Urinary bladder (tissue), 4 donors: ENCODE measurements around the gene ASB2. TPM values are rescaled to one million over a fixed set of nuclear protein-coding genes. Genes with fewer than 3 reads are reported as not detected.
A peak's percentile ranks its signal among the peaks of the same experiment; 100 is the strongest.

Source experiments
- DNase-seq: peaks from one replicate; pipeline ENCODE4 v3.0.0-alpha.2; 2015; ENCODE audit errors: extremely low spot score
- H3K27ac ChIP-seq: one replicate; pipeline ENCODE4 v1.5.1; 2013; ENCODE audit warnings: low read depth, mild to moderate bottlenecking, moderate library complexity
- H3K36me3 ChIP-seq: one replicate; pipeline ENCODE4 v1.6.1; 2013; ENCODE audit warnings: mild to moderate bottlenecking, moderate library complexity; ENCODE audit not compliant: insufficient read depth
- H3K4me1 ChIP-seq: one replicate; pipeline ENCODE4 v1.6.1; 2013; ENCODE audit warnings: mild to moderate bottlenecking, moderate library complexity; ENCODE audit not compliant: insufficient read depth
- H3K4me3 ChIP-seq: one replicate; pipeline ENCODE4 v1.5.1; 2013; ENCODE audit warnings: low read depth, low read length
- WGBS: extraction: QIAGEN DNeasy Blood & Tissue Kit; methylation state at CpG from one replicate; pipeline ENCODE4 v1.1.7; 2013; 5-methylcytosine and 5-hydroxymethylcytosine counted together
- polyA plus RNA-seq: library from polyadenylated mRNA; stranded (reverse); fragments of 200-250 nt; gene quantifications from one replicate; pipeline ENCODE4 v1.2.3, GENCODE V29; 2013
- total RNA-seq: library from RNA; depleted of rRNA; stranded (reverse); fragments of >200 nt; gene quantifications from one replicate; pipeline ENCODE4 v1.2.3, GENCODE V29; 2014
- donor health status: healthy with polysubstance abuse.
- donor health status: healthy.

The ASB2 gene
- total and polyA plus RNA-seq, 2 donors = 32.3 to 72.7 TPM

DNA sequence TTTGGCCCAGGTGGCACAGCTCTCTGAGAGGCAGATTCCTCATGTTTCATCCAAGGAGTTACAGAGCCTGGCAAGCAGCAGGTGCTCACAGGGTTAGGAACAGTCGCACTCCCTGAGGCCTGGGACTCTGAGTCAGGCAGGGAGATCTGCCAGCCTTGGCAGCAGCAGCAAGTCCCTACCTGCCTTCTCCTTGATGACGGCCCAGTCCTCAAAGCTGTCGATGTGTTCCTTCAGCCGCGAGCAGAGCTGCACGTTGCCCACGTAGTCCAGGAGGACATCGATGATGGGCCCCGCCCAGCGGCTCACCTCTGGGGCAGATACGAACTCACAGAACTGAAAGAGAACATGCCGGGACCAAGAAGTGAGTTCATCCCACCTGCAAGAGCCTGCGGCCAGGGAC lies 38.9 kb downstream of the ASB2 start:
- Histone ChIP-seq H3K4me1 (no peaks in the 10 kb centered on the region), H3K27ac (no peak overlapping the region), H3K36me3 (no peaks in the 10 kb centered on the region), H3K4me3 (no peak overlapping the region)
- WGBS = 79% methylated on average over 13 of the region's 13 CpGs
- peak; percentile 73 for DNase-seq

DNA sequence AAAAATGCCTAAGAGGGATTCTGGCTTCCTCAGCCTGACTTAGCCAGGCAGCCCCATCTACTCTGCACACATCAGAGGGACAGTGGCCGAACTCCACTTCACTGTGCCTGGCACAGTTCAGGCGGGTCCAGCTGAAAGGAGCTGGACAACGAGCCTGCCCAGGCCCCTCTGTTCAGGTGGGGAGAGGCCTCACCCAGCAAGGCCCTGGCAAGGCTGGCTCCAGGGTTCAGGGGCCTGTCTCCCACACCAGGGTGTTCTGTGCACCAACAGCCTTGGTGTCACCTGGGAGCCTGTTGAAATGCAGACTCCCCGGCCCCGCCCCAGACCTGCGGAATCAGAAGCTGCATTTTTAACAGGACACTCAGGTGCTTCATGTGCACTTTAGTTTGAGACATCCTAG lies 39.4 kb downstream of the ASB2 start:
- Histone ChIP-seq H3K4me3 (no peak overlapping the region), H3K4me1 (no peaks in the 10 kb centered on the region), H3K27ac (no peak overlapping the region), H3K36me3 (no peaks in the 10 kb centered on the region)
- WGBS = 88% methylated on average over 6 of the region's 6 CpGs
- no peak for DNase-seq

DNA sequence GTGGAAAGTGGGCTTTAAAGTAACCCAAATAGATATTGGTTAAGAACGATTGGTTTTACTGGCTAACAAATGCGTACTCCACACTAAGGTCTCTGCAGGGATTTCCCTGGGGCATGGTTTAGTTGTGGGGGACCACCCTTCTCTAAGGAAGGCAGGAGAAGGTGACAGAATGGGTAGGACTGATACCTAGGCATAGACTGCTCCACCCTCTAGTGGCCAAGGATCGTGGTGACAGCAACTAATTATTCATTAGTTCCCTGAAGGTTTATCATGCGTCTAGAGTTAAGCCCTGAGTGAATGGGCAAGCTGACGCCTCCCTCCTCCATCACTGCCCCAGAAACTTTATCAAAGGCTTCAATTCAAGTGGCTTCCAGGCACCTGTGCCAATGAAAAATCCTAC lies 40.1 kb downstream of the ASB2 start:
- Histone ChIP-seq H3K27ac (no peak overlapping the region), H3K4me3 (no peak overlapping the region), H3K36me3 (no peaks in the 10 kb centered on the region), H3K4me1 (no peaks in the 10 kb centered on the region)
- WGBS = 48% methylated on average over 5 of the region's 5 CpGs
- no peak for DNase-seq

DNA sequence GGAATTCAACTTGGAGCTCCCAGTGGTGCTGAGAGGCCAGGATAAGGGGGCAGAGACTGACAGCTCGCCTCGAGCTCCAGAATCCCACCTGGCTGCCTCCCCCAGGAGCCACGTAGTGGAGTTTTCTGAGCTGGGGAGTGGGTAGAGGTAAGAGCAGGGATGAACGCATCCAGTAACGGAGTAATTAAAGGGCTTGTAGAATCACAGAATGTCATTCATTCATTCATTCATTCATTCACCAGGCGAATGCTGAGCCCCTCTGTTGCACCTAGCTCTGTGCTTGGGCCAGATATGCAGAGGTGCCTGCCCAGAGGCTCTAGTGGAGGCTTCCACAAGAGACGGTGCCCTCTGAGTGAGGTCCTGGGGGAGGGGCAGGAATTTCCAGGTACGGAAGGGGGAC lies 41.2 kb downstream of the ASB2 start:
- H3K36me3 ChIP-seq = no peaks in the 10 kb centered on the region
- 81% methylated on average over 8 of the region's 8 CpGs for WGBS
- H3K4me1 ChIP-seq = no peaks in the 10 kb centered on the region
- H3K4me3 ChIP-seq = no peak overlapping the region
- H3K27ac ChIP-seq = no peak overlapping the region
- no peak for DNase-seq

DNA sequence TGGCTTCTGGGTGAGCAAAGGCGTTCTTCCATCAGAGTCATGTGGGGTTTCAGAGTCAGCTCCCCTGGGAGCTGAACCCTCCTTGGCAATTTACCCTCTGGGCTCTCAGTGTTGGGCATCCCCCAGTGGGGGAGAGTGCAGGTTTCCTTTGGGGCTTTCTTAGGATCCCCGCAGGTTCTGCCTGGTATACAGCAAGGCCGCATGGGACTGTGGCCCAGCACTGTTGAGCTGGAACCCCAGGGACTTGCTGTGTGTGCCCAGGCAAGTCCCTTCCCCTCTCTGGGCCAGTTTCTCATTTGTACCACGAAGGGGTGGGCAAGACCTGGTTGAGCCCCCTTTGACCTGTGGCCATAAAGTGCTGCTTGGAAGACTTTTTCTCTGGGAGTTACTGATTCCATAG lies 43.7 kb downstream of the ASB2 start:
- H3K27ac ChIP-seq = no peak overlapping the region
- DNase-seq = no peak
- no peaks in the 10 kb centered on the region for H3K36me3 ChIP-seq
- no peak overlapping the region for H3K4me3 ChIP-seq
- H3K4me1 ChIP-seq = no peaks in the 10 kb centered on the region
- 90% methylated on average over 4 of the region's 4 CpGs for WGBS

DNA sequence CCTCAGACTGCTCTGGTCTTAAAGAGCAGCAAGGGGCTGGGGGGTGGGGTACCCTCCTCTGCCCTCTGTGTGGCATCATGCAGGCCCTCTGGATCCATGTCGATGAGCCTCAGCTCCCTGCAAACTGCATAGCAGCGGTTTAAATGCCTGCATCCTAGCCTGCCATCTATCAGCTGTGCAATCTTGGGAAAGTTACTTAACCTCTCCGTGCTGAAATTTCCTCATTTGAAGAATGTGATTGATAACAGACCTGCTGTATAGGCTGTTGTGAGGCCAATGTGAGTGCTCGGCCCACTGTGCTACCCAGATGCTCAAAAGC lies 45.4 kb downstream of the ASB2 start:
- no peaks in the 10 kb centered on the region for H3K4me1 ChIP-seq
- DNase-seq = no peak
- no peaks in the 10 kb centered on the region for H3K36me3 ChIP-seq
- WGBS = 78% methylated on average over 4 of the region's 4 CpGs
- no peak overlapping the region for H3K4me3 ChIP-seq
- H3K27ac ChIP-seq = no peak overlapping the region

DNA sequence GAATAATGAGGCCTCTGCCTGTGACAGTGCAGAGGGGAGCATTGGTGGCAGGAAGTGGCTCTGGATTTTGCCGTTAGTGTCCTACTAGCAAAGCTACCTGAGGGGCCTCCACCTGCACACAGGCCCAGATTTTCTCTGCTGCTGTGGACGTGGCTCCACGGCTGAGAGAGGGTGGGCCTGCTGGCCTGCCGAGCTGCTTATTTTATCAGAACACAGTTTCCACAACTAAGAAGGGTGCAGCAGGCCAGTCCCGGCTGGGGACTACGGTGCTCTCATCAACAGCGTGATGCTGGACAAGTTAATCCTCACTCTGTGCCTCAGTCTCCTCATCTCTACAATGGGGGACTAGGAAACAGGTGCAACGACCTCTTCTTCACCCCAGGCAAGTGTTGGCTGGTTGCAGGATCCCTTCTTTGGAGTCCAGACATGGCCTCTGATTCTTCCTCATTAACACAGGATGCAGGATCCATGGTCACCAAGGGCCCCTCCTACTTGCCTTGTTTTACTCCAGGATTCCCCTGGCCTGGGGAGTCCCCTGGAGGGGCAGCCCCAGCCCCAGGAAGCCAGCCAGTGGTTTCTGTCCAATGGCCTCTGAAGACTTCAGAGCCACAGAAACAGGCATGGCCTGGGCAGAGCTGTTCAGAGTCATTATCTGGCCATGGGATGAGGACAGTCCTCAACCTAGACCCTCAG lies 45.9 kb downstream of the ASB2 start:
- H3K36me3 ChIP-seq = no peaks in the 10 kb centered on the region
- WGBS = 80% methylated on average over 8 of the region's 8 CpGs
- no peak overlapping the region for H3K27ac ChIP-seq
- no peak overlapping the region for H3K4me3 ChIP-seq
- no peak for DNase-seq
- H3K4me1 ChIP-seq = no peaks in the 10 kb centered on the region

DNA sequence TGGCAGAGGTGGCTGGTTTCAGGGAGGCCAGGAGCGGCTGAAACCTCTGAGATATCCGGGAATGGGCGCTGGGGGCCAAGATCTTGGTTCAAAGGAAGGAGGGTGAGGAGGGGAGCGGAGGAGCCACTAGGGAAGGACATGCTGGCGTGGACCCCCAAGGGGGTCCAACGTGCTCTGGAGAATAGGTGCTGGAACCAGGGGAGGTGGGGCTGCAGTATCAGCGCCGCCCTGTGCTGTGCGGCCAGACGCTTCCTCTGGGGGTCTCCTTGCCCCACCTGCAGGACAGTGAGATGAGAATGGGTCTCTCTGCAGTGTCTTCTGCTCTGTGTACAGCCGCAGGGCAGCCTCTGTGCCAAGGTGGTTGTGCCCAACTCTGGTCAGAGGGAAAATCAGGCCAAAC lies 46.7 kb downstream of the ASB2 start:
- Histone ChIP-seq H3K27ac (no peak overlapping the region), H3K4me3 (no peak overlapping the region), H3K4me1 (no peaks in the 10 kb centered on the region), H3K36me3 (no peaks in the 10 kb centered on the region)
- no peak for DNase-seq
- WGBS = 80% methylated on average over 11 of the region's 11 CpGs

DNA sequence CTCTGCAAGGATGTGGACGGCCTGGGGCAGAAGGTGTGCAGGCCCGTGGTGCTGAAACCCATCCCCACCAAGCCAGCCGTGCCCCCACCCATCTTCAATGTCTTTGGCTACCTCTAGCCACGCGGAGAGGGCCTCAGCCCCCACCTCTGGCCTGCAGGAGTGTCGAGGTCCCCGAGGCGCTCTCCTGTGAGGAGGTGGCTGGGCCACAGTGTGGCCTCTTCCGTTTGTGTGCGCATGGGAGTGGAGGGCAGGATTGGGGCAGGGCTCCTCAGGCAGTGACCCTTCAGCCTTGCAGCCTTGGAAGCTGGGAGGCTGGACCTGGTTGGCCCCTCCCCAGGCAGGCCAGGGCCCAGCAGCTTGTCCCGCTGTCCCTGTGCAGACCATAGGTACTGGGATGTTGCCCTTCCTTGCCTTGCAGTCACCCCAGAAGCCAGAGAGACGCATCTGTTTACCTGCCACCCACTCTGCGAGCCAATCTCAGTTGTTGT lies 47.3 kb downstream of the ASB2 start:
- no peak overlapping the region for H3K27ac ChIP-seq
- 80% methylated on average over 13 of the region's 13 CpGs for WGBS
- no peak overlapping the region for H3K4me3 ChIP-seq
- H3K4me1 ChIP-seq = no peaks in the 10 kb centered on the region
- no peaks in the 10 kb centered on the region for H3K36me3 ChIP-seq
- no peak for DNase-seq

DNA sequence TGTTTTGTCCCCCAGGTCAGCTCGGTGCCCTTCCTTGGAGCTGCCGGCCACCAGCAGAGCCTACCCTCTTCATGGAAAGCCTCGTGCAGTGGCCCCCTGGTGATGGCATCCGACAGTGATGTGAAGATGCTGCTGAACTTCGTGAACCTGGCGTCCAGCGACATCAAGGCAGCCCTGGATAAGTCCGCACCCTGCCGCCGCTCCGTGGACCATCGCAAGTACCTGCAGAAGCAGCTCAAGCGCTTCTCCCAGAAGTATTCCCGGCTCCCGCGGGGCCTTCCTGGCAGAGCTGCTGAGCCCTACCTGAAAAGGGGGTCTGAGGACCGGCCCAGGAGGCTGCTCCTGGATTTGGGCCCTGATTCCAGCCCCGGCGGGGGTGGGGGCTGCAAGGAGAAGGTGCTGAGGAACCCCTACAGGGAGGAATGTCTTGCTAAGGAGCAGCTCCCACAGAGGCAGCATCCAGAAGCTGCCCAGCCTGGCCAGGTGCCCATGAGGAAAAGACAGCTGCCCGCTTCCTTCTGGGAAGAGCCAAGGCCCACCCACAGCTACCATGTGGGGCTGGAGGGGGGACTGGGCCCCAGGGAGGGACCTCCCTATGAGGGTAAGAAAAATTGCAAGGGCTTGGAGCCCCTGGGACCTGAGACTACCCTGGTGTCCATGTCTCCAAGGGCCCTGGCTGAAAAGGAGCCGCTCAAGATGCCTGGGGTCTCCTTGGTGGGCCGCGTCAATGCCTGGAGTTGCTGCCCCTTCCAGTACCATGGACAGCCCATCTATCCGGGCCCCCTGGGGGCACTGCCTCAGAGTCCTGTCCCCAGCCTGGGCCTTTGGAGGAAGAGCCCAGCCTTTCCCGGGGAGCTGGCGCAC lies 48.0 kb downstream of the ASB2 start:
- no peak overlapping the region for H3K27ac ChIP-seq
- no peaks in the 10 kb centered on the region for H3K4me1 ChIP-seq
- DNase-seq = no peak
- 89% methylated on average over 26 of the region's 26 CpGs for WGBS
- H3K36me3 ChIP-seq = no peaks in the 10 kb centered on the region
- H3K4me3 ChIP-seq = no peak overlapping the region

DNA sequence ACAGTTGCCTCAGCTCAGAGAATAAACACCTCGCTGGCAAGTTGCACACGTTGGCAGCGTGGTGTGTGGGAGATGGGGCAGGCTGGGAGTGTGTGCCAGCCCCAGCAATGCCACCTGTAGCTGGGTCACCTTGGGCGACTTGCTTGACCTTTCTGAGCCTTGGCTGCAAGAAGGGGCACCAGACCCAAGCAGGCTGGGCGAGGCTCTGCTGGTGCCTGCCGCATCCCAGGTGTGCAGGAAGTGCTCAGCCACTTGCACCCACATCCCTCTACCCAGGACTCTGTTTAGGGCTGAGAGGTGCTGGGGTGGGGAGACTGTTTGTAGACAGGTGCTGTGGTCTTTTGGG lies 48.6 kb downstream of the ASB2 start:
- H3K4me3 ChIP-seq = no peak overlapping the region
- no peaks in the 10 kb centered on the region for H3K4me1 ChIP-seq
- no peak for DNase-seq
- no peak overlapping the region for H3K27ac ChIP-seq
- WGBS = 44% methylated on average over 6 of the region's 6 CpGs
- H3K36me3 ChIP-seq = no peaks in the 10 kb centered on the region

DNA sequence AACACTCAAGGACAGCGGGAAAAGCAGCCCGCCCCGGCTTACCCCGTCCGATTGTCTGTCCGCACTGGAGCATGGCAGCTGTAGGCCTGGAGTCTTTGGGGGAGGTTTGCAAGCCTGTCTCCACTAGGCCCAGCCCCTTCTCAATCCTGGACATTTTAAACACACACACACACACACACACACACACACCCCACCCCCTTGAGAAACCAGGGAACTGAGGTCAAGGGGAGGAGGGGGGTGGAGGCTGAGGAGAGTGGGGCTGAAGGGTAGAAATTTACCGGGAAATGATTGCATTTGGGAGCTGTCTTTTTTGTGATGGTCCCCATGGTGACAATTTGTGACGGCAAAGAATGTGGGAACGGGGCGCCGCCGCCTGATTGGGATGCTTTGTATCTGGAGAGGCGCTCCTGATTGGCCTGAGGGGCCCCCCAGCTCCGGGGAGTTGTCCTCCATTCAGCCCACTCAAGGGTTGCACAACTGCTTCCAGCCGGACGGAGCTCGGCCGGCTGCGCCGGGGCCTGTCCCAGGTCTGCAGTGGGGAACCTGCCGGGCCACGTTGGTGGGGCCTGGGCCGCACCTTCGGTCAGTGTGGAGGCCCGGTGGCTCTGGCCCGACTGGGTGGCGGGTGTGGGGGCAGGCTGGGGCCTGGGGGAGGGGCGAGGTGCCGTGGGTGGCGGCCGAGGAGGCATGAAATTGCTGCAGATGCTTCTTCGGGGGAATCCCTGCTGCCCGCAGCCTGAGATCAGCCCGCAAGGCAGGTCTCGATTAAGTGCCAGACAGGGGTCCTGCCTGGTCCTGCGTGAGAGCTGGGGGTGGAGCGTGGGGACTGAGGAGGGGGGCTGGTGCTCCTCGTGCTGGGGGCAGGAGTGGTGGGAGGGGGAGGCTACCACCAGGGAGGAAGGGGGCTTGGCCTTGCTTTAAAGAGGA lies 49.2 kb downstream of the ASB2 start, which contains the start of gene FAM181A:
Gene FAM181A, plus strand, starts transcription at position 472 of the 927 bp plus-strand sequence. CDS start 942 bp downstream, outside the sequence.
- H3K4me3 ChIP-seq = no peak within 1 kb of the TSS
- no peak within 1 kb of the TSS for H3K27ac ChIP-seq
- H3K4me1 ChIP-seq = no peaks in the 10 kb centered on the region
- no peak for DNase-seq
- 66% methylated on average over 38 of the region's 38 CpGs for WGBS
- no peaks in the 10 kb centered on the region for H3K36me3 ChIP-seq

DNA sequence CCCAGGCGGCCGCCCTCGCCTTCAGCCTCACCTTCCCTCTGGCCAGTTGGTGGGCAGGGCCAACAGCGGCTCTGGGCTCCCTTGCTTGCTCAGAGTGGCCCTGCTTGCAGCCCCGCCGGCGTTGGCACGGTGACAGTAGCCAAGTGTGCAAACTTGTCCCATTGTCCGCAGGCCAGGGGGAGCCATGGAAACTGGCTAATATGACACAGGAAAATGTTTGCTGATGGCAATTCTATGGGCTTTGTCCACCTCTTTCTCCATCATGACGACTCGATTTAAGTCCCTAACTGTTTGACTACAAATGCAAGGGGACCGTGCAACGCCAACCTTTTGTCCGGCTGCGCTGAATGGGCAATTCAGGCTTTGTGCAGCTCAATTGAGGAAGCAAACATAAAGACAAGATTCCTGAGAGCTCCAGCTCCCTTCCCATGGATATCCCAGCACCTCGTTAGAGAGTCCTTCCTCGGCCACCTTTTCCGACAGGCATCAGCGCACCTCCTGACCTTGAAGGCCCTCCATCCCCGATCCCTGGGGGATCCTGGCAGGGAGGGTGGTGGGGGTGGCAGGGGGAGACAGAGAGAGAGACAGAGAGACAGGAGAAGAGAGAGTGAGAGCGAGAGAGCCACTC lies 50.0 kb downstream of the ASB2 start:
- H3K36me3 ChIP-seq = no peaks in the 10 kb centered on the region
- DNase-seq = no peak
- no peak overlapping the region for H3K4me3 ChIP-seq
- no peaks in the 10 kb centered on the region for H3K4me1 ChIP-seq
- 87% methylated on average over 21 of the region's 21 CpGs for WGBS
- no peak overlapping the region for H3K27ac ChIP-seq
